ENCODE measurements around the gene PRPSAP2. TPM values are rescaled to one million over a fixed set of nuclear protein-coding genes. Genes with fewer than 3 reads are reported as not detected.

Gene PRPSAP2
- polyA plus RNA-seq, 3 donors: 17.1 to 20.9 (median 20.5) TPM

DNA sequence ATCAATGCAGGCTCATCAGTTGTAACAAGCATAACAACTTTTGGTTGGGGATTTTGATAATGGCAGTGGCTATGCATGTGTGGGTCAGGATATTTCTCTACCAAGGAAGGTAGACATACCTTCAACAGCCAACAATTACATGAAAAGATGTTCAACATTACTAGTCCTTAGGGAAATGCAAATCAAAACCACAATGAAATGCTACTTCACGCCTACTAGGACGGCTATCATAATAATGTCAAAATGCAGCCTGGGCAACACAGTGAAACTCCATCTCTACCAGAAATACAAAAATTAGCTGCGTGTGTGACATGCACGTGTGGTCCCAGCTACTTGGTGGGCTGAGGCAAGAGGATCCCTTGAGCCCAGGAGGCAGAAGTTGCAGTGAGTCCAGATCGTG is 86.7 kb downstream of the PRPSAP2 start:
- Mint-ChIP-seq H3K36me3 (no peaks in the 10 kb centered on the region), H3K27me3 (ENCODE audit: low read depth in 3 of 3) (peaks cover 2 to 9% (median 6%) of the 10 kb centered on the region in 3 donors), H3K4me3 (no peak overlapping the region), H3K4me1 (peaks cover 4% of the 10 kb centered on the region), H3K27ac (no peak overlapping the region), H3K9me3 (peaks cover 0 to 2% (median 0%) of the 10 kb centered on the region in 7 donors)
- Histone ChIP-seq H3K27me3 (ENCODE audit: control insufficient read depth in 2 of 2, insufficient read depth in 2 of 2, low read length in 2 of 2) (no peaks in the 10 kb centered on the region), H2AFZ (ENCODE audit: insufficient read depth, low read depth, low read length, poor library complexity, severe bottlenecking) (no peak overlapping the region), H4K20me1 (ENCODE audit: insufficient read depth, low read length) (no peaks in the 10 kb centered on the region), H3K27ac (ENCODE audit: low read depth in 1 of 2, low read length in 2 of 2) (no peak overlapping the region), H3K4me2 (replicated peaks; ENCODE audit: extremely low read depth, low read length, poor library complexity, severe bottlenecking) (no peak overlapping the region), H3K4me1 (ENCODE audit: control insufficient read depth in 1 of 2, insufficient read depth in 2 of 2, low read length in 2 of 2) (no peaks in the 10 kb centered on the region), H3K36me3 (replicated peaks in 1 of 2; ENCODE audit: control insufficient read depth in 1 of 2, insufficient read depth in 2 of 2, low read length in 2 of 2) (no peaks in the 10 kb centered on the region), H3K79me2 (ENCODE audit: insufficient read depth, low read length) (no peaks in the 10 kb centered on the region), H3K9ac (ENCODE audit: insufficient read depth, low read length, poor library complexity, severe bottlenecking) (no peak overlapping the region), H3K9me3 (replicated peaks in 1 of 2; ENCODE audit: control insufficient read depth in 1 of 2, insufficient read depth in 1 of 2, low read length in 2 of 2) (no peaks in the 10 kb centered on the region), H3K4me3 (replicated peaks in 1 of 3; ENCODE audit: low read depth in 2 of 3, low read length in 3 of 3) (no peak overlapping the region)
- 89% methylated on average over 4 of the region's 5 CpGs for WGBS (ENCODE audit: insufficient coverage)
- intact Hi-C loops (cut with micrococcal nuclease): no loop called here
- TF ChIP-seq, protein P1, sequence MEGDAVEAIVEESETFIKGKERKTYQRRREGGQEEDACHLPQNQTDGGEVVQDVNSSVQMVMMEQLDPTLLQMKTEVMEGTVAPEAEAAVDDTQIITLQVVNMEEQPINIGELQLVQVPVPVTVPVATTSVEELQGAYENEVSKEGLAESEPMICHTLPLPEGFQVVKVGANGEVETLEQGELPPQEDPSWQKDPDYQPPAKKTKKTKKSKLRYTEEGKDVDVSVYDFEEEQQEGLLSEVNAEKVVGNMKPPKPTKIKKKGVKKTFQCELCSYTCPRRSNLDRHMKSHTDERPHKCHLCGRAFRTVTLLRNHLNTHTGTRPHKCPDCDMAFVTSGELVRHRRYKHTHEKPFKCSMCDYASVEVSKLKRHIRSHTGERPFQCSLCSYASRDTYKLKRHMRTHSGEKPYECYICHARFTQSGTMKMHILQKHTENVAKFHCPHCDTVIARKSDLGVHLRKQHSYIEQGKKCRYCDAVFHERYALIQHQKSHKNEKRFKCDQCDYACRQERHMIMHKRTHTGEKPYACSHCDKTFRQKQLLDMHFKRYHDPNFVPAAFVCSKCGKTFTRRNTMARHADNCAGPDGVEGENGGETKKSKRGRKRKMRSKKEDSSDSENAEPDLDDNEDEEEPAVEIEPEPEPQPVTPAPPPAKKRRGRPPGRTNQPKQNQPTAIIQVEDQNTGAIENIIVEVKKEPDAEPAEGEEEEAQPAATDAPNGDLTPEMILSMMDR (IDR thresholded peaks at IDR 0.05): no peak
- no peak for DNase-seq

DNA sequence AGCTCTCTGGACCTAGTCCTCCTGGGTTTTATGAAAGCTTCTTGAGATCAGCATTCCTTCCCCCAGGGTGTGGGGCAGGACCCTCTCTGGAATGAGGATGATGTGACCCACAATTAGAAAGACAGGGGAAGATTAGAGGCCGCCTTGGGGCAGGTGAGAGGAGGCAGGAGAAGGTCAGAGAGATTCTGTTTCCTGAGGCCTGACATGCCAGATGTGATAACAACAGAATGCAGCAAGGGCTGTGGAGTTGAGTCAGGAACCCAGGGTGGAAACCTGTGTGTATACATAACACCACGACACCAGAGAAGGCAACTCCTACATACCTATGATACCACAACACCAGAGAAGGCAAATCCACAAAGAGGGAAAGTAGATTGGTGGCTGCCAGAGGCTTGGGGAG is 88.6 kb downstream of the PRPSAP2 start:
- H4K20me1 ChIP-seq (ENCODE audit: insufficient read depth, low read length): no peaks in the 10 kb centered on the region
- no peak overlapping the region for H3K27ac ChIP-seq (ENCODE audit: low read depth in 1 of 2, low read length in 2 of 2)
- Mint-ChIP-seq H3K9me3 (no peaks in the 10 kb centered on the region), H3K27ac (no peak overlapping the region), H3K4me1 (peaks cover 4% of the 10 kb centered on the region), H3K4me3 (no peak overlapping the region), H3K36me3 (no peaks in the 10 kb centered on the region), H3K27me3 (ENCODE audit: low read depth in 3 of 3) (peaks cover 3 to 9% (median 7%) of the 10 kb centered on the region in 3 donors)
- H3K79me2 ChIP-seq (ENCODE audit: insufficient read depth, low read length): no peaks in the 10 kb centered on the region
- no peak overlapping the region for H3K4me3 ChIP-seq (replicated peaks in 1 of 3; ENCODE audit: low read depth in 2 of 3, low read length in 3 of 3)
- H2AFZ ChIP-seq (ENCODE audit: insufficient read depth, low read depth, low read length, poor library complexity, severe bottlenecking): no peak overlapping the region
- TF ChIP-seq, protein P1 (IDR thresholded peaks at IDR 0.05): no peak
- no peaks in the 10 kb centered on the region for H3K27me3 ChIP-seq (ENCODE audit: control insufficient read depth in 2 of 2, insufficient read depth in 2 of 2, low read length in 2 of 2)
- no CpG with 5 or more reads among the region's 2 CpGs for WGBS (ENCODE audit: insufficient coverage)
- no peak overlapping the region for H3K4me2 ChIP-seq (replicated peaks; ENCODE audit: extremely low read depth, low read length, poor library complexity, severe bottlenecking)
- intact Hi-C loops (cut with micrococcal nuclease): no loop called here
- no peaks in the 10 kb centered on the region for H3K4me1 ChIP-seq (ENCODE audit: control insufficient read depth in 1 of 2, insufficient read depth in 2 of 2, low read length in 2 of 2)
- H3K36me3 ChIP-seq (replicated peaks in 1 of 2; ENCODE audit: control insufficient read depth in 1 of 2, insufficient read depth in 2 of 2, low read length in 2 of 2): no peaks in the 10 kb centered on the region
- H3K9me3 ChIP-seq (replicated peaks in 1 of 2; ENCODE audit: control insufficient read depth in 1 of 2, insufficient read depth in 1 of 2, low read length in 2 of 2): no peaks in the 10 kb centered on the region
- no peak overlapping the region for H3K9ac ChIP-seq (ENCODE audit: insufficient read depth, low read length, poor library complexity, severe bottlenecking)
- DNase-seq: no peak
